Measurements from ENCODE around the gene TARS1. TPM values are rescaled to one million over a fixed set of nuclear protein-coding genes. Genes with fewer than 3 reads are reported as not detected.
"Not testable (repeated sequence)": the region's sequence is repeated elsewhere in the genome, so short reads cannot be mapped to it uniquely, and the experiment has no call there.

The TARS1 gene
- polyA plus RNA-seq, 1 experiment: 121 TPM

GRCh38 chr5:33425314-33425713 lies 15.5 kb upstream of the TARS1 start:
- ChIA-PET POLR2A (no interaction called here), CTCF (interaction anchor here (1.2 kb wide), 1 partner anchor 141 kb away, joined by 3 read pairs; no protein-coding TSS in a partner anchor)
- TF ChIP-seq, protein P1, sequence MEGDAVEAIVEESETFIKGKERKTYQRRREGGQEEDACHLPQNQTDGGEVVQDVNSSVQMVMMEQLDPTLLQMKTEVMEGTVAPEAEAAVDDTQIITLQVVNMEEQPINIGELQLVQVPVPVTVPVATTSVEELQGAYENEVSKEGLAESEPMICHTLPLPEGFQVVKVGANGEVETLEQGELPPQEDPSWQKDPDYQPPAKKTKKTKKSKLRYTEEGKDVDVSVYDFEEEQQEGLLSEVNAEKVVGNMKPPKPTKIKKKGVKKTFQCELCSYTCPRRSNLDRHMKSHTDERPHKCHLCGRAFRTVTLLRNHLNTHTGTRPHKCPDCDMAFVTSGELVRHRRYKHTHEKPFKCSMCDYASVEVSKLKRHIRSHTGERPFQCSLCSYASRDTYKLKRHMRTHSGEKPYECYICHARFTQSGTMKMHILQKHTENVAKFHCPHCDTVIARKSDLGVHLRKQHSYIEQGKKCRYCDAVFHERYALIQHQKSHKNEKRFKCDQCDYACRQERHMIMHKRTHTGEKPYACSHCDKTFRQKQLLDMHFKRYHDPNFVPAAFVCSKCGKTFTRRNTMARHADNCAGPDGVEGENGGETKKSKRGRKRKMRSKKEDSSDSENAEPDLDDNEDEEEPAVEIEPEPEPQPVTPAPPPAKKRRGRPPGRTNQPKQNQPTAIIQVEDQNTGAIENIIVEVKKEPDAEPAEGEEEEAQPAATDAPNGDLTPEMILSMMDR (IDR thresholded peaks at IDR 0.05; ENCODE audit: insufficient read depth, low read depth, low read length): no peak
- H3K36me3 ChIP-seq (ENCODE audit: control insufficient read depth, insufficient read depth, low read length): no peaks in the 10 kb centered on the region
- DNase-seq (ENCODE audit: low read depth): no peak
- H3K27me3 ChIP-seq (ENCODE audit: control insufficient read depth, insufficient read depth, low read length): no peaks in the 10 kb centered on the region
- no peak overlapping the region for H3K4me3 ChIP-seq (ENCODE audit: low read depth, low read length)

DNA sequence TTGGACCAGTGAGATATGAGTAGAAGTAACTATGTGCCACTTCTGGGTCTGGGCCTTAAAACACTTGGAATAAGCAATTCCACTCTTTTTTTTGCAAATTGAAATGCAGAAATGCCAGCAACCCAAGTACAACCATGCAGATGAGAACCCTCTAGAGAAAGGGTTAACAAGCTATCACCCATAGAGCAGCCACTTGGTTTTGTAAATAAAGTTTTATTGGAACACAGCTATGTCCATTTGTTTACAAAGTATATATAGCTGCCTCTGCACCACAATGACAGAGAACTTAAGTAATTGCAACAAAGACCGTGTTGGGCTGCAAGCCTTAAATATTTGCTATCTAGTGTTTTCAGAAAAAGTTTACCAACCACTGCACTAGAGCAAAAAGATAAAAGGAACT lies 9.8 kb upstream of the TARS1 start:
- no peaks in the 10 kb centered on the region for H3K36me3 ChIP-seq (ENCODE audit: control insufficient read depth, insufficient read depth, low read length)
- TF ChIP-seq, protein P1 (IDR thresholded peaks at IDR 0.05; ENCODE audit: insufficient read depth, low read depth, low read length): no peak
- CTCF ChIA-PET: interaction anchor here (0.6 to 1.4 kb wide), 3 partner anchors 8 to 1103 kb away, joined by 3 to 6 read pairs (median 3); no protein-coding TSS in a partner anchor
- H3K27me3 ChIP-seq (ENCODE audit: control insufficient read depth, insufficient read depth, low read length): no peaks in the 10 kb centered on the region
- no peak overlapping the region for H3K4me3 ChIP-seq (ENCODE audit: low read depth, low read length)
- no peak for DNase-seq (ENCODE audit: low read depth)
- POLR2A ChIA-PET: no interaction called here

DNA sequence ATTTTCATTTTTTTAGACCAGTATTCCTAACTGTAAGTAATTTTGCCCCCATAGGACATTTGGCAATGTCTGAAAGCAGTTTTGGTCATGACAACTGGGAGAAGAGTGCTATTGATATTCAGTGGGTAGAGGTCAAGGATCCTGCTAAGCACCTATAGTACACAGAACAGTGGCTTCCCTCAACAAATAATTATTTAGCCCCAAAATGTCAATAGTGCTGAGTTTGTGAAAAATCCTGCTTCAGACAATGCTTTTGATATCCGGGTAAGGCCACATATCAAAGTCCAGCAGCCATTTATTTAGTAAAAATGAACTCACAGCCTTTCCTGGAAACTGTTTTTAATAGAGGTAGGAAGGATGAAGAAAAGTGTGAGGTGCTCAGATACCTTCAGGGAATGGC lies 8.1 kb upstream of the TARS1 start:
- TF ChIP-seq, protein P1 (IDR thresholded peaks at IDR 0.05; ENCODE audit: insufficient read depth, low read depth, low read length): no peak
- POLR2A ChIA-PET: no interaction called here
- CTCF ChIA-PET: interaction anchor here (0.6 to 4.5 kb wide), 3 partner anchors 186 to 537 kb away, joined by 3 to 83 read pairs (median 35); partner anchors contain the start of gene RXFP3

DNA sequence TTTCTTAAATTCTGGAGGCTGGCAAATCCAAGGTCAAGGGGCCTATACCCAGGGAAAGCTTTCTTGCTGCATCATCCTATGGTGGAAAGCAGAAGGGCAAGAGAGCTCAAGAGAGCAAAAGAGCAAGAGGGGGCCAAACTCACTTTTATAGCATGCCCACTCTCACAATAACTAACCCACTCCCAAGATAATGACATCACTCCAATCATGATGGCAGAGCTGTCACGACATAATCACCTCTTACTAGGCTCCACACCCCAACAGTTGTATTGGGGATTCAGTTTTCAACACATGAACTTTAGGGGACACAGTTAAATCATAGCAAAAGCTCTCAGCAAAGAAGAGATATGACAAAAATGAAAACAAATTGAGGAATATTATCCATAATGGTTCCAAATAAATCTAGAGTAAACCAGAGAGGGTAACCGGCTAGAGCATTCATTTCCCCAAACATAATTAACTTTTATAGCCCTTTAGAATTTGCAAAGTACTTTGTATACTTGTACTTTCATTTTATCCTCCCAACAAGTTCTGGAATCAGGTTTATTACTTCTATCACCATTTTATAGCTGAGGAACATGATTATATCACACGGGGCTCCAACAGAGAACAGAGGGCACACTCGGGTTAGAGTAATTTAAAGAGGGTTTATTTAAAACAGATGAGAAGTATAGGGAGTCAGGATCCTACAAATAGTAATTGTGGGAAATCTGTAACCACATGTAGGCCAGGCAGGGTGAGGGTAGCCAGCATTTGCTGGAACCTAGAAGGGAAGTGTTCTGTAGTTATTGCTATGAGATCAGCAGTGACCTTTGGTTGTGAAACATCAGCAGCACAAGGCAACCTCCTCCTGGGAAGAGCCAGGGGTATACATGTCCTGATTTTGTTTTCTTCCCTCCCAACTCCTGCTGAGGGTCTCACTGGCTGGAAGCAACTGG lies 7.2 kb upstream of the TARS1 start:
- CTCF ChIA-PET: interaction anchor here (0.6 to 4.5 kb wide), 4 partner anchors 187 to 542 kb away, joined by 3 to 83 read pairs (median 20); partner anchors contain the start of gene RXFP3
- H3K36me3 ChIP-seq (ENCODE audit: control insufficient read depth, insufficient read depth, low read length): no peaks in the 10 kb centered on the region
- DNase-seq (ENCODE audit: low read depth): no peak
- TF ChIP-seq, protein P1 (IDR thresholded peaks at IDR 0.05; ENCODE audit: insufficient read depth, low read depth, low read length): no peak
- H3K27me3 ChIP-seq (ENCODE audit: control insufficient read depth, insufficient read depth, low read length): no peaks in the 10 kb centered on the region
- POLR2A ChIA-PET: no interaction called here
- H3K4me3 ChIP-seq (ENCODE audit: low read depth, low read length): no peak overlapping the region

More for the DNA sequence above, 8.1 kb upstream of the TARS1 start:
- Histone ChIP-seq H3K36me3 (ENCODE audit: control insufficient read depth, insufficient read depth, low read length) (no peaks in the 10 kb centered on the region), H3K27me3 (ENCODE audit: control insufficient read depth, insufficient read depth, low read length) (no peaks in the 10 kb centered on the region), H3K4me3 (ENCODE audit: low read depth, low read length) (no peak overlapping the region)
- DNase-seq (ENCODE audit: low read depth): no peak

DNA sequence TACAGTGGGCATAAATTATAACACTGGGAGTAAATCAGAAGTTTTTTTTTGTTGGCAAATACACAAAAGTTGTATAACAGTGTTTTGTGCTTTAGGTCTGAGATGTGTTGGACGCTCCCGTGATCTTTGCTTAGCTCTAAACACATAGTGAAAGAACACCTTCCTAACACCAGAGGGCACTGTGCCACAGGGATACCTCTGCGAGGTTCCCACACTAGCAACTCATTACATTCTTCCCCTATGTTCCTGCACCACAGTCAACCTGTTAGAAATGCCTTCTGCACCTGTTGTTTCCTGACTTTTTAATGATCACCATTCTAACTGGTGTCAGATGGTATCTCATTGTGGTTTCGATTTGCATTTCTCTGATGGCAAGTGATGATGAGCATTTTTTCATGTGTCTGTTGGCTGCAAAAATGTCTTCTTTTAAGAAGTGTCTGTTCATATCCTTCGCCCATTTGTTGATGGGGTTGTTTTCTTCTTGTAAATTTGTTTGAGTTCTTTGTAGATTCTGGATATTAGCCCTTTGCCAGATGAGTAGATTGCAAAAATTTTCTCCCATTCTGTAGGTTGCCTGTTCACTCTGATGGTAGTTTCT lies 4.8 kb upstream of the TARS1 start:
- H3K36me3 ChIP-seq (ENCODE audit: control insufficient read depth, insufficient read depth, low read length); DNase-seq (ENCODE audit: low read depth); H3K4me3 ChIP-seq (ENCODE audit: low read depth, low read length); POLR2A ChIA-PET; H3K27me3 ChIP-seq (ENCODE audit: control insufficient read depth, insufficient read depth, low read length): not testable (repeated sequence)
- CTCF ChIA-PET: interaction anchor here (0.6 to 4.5 kb wide), 12 partner anchors 8 to 846 kb away, joined by 3 to 83 read pairs (median 4); partner anchors contain the start of gene RXFP3
- TF ChIP-seq, protein P1 (IDR thresholded peaks at IDR 0.05; ENCODE audit: insufficient read depth, low read depth, low read length): peak; percentile 79

Data from BJ (cell line).